H1 (cell line): ENCODE data around the gene MKX. TPM values are rescaled to one million over a fixed set of nuclear protein-coding genes. Genes with fewer than 3 reads are reported as not detected.

Source experiments
- ATF2 ChIP-seq: IDR thresholded peaks from 2 replicates; pipeline ENCODE4 v1.6.1; 2012; ENCODE audit warnings: low read length, inconsistent platforms
- POLR2AphosphoS5 ChIP-seq: IDR thresholded peaks from 2 replicates; pipeline ENCODE4 v1.6.1; 2011; ENCODE audit warnings: low read depth, low read length
- YY1 ChIP-seq: IDR thresholded peaks from 2 replicates; pipeline ENCODE4 v1.6.1; 2011; ENCODE audit warnings: low read depth, mild to moderate bottlenecking, low read length
- polyA plus RNA-seq, 7 experiments: library from polyadenylated mRNA; depleted of rRNA in 3 of 7; stranded (reverse) in 5 of 7; unstranded in 2 of 7; fragments of >200 nt in 5 of 7; fragments of 200-250 nt in 2 of 7; gene quantifications; 1 replicate in 5 of 7; 2 replicates in 1 of 7; 4 replicates in 1 of 7; pipeline versions ENCODE4 v1.2.1 to v1.2.3, GENCODE V29; 2011 to 2013; ENCODE audit warnings: missing spikeins in 2 of 7, mixed read lengths in 2 of 7
- total RNA-seq: library from RNA; stranded (reverse); fragmentation: NEBNext Ultra II Directional; extraction: Animal tissue kit (Norgen Biotek cat#: 25700); gene quantifications from 2 replicates; pipeline ENCODE4 v1.2.1, GENCODE V29; 2021
- TF ChIP-seq, protein P1 (sequence below): fragments of 300-600 bp; sonication (generic); IDR thresholded peaks from 2 replicates; pipeline ENCODE4 v1.7.1; 2012; ENCODE audit warnings: low read length, moderate library complexity, mild to moderate bottlenecking, inconsistent platforms; ENCODE audit not compliant: insufficient replicate concordance

MKX gene
- total and polyA plus RNA-seq, 2 of the 8 experiments (the other 6 are each of a cell fraction or from before 2014, with no cell fraction given): 0.21 to 1.3 TPM

GRCh38 chr10:27646604-27647175 is 98.9 kb downstream of the MKX start (continued):
- TF ChIP-seq, protein P1, sequence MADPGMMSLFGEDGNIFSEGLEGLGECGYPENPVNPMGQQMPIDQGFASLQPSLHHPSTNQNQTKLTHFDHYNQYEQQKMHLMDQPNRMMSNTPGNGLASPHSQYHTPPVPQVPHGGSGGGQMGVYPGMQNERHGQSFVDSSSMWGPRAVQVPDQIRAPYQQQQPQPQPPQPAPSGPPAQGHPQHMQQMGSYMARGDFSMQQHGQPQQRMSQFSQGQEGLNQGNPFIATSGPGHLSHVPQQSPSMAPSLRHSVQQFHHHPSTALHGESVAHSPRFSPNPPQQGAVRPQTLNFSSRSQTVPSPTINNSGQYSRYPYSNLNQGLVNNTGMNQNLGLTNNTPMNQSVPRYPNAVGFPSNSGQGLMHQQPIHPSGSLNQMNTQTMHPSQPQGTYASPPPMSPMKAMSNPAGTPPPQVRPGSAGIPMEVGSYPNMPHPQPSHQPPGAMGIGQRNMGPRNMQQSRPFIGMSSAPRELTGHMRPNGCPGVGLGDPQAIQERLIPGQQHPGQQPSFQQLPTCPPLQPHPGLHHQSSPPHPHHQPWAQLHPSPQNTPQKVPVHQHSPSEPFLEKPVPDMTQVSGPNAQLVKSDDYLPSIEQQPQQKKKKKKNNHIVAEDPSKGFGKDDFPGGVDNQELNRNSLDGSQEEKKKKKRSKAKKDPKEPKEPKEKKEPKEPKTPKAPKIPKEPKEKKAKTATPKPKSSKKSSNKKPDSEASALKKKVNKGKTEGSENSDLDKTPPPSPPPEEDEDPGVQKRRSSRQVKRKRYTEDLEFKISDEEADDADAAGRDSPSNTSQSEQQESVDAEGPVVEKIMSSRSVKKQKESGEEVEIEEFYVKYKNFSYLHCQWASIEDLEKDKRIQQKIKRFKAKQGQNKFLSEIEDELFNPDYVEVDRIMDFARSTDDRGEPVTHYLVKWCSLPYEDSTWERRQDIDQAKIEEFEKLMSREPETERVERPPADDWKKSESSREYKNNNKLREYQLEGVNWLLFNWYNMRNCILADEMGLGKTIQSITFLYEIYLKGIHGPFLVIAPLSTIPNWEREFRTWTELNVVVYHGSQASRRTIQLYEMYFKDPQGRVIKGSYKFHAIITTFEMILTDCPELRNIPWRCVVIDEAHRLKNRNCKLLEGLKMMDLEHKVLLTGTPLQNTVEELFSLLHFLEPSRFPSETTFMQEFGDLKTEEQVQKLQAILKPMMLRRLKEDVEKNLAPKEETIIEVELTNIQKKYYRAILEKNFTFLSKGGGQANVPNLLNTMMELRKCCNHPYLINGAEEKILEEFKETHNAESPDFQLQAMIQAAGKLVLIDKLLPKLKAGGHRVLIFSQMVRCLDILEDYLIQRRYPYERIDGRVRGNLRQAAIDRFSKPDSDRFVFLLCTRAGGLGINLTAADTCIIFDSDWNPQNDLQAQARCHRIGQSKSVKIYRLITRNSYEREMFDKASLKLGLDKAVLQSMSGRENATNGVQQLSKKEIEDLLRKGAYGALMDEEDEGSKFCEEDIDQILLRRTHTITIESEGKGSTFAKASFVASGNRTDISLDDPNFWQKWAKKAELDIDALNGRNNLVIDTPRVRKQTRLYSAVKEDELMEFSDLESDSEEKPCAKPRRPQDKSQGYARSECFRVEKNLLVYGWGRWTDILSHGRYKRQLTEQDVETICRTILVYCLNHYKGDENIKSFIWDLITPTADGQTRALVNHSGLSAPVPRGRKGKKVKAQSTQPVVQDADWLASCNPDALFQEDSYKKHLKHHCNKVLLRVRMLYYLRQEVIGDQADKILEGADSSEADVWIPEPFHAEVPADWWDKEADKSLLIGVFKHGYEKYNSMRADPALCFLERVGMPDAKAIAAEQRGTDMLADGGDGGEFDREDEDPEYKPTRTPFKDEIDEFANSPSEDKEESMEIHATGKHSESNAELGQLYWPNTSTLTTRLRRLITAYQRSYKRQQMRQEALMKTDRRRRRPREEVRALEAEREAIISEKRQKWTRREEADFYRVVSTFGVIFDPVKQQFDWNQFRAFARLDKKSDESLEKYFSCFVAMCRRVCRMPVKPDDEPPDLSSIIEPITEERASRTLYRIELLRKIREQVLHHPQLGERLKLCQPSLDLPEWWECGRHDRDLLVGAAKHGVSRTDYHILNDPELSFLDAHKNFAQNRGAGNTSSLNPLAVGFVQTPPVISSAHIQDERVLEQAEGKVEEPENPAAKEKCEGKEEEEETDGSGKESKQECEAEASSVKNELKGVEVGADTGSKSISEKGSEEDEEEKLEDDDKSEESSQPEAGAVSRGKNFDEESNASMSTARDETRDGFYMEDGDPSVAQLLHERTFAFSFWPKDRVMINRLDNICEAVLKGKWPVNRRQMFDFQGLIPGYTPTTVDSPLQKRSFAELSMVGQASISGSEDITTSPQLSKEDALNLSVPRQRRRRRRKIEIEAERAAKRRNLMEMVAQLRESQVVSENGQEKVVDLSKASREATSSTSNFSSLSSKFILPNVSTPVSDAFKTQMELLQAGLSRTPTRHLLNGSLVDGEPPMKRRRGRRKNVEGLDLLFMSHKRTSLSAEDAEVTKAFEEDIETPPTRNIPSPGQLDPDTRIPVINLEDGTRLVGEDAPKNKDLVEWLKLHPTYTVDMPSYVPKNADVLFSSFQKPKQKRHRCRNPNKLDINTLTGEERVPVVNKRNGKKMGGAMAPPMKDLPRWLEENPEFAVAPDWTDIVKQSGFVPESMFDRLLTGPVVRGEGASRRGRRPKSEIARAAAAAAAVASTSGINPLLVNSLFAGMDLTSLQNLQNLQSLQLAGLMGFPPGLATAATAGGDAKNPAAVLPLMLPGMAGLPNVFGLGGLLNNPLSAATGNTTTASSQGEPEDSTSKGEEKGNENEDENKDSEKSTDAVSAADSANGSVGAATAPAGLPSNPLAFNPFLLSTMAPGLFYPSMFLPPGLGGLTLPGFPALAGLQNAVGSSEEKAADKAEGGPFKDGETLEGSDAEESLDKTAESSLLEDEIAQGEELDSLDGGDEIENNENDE: no peak
- TF ChIP-seq POLR2AphosphoS5: no peak
- no peak for TF ChIP-seq YY1
- no peak for TF ChIP-seq ATF2
- TF ChIP-seq, all 59 proteins: peak for 0
